ENCODE data around the gene TESMIN.

TESMIN gene

GRCh38 chr11:68761801-68762200 is 10.5 kb upstream of the TESMIN start:
- DNase-seq, result no peak

GRCh38 chr11:68759991-68760390 is 8.7 kb upstream of the TESMIN start:
- no peak for DNase-seq

GRCh38 chr11:68757711-68758110 is 6.4 kb upstream of the TESMIN start:
- no peak for DNase-seq

- DNase-seq, result no peak
These were observed 4.9 kb upstream of the TESMIN start for GRCh38 chr11:68756171-68756766.

GRCh38 chr11:68753300-68753699 is 2.0 kb upstream of the TESMIN start:
- DNase-seq, result no peak

GRCh38 chr11:68751004-68751325 is 355 bp downstream of the TESMIN start:
- no peak for DNase-seq

- peak in 3 of 5 experiments; percentile 6 to 22 (median 11) for DNase-seq
These were observed 921 bp downstream of the TESMIN start for GRCh38 chr11:68750195-68751003.

GRCh38 chr11:68749229-68750123 is 1.8 kb downstream of the TESMIN start:
- DNase-seq, result no peak

- no peak for DNase-seq
These were observed 3.3 kb downstream of the TESMIN start for GRCh38 chr11:68748061-68748460.

- DNase-seq, result no peak
These were observed 7.8 kb downstream of the TESMIN start for GRCh38 chr11:68743539-68743938.

GRCh38 chr11:68741463-68741862 is 9.9 kb downstream of the TESMIN start:
- no peak for DNase-seq

- no peak for DNase-seq
These were observed 15.7 kb downstream of the TESMIN start for GRCh38 chr11:68735646-68736045.

GRCh38 chr11:68735125-68735524 is 16.2 kb downstream of the TESMIN start:
- DNase-seq, result no peak

- DNase-seq, result no peak
These were observed 17.2 kb downstream of the TESMIN start for GRCh38 chr11:68734111-68734510.

- no peak for DNase-seq
These were observed 23.5 kb downstream of the TESMIN start for GRCh38 chr11:68727783-68728182.

- DNase-seq, result no peak
These were observed 27.0 kb downstream of the TESMIN start for GRCh38 chr11:68724293-68724692.

GRCh38 chr11:68722143-68722542 is 29.2 kb downstream of the TESMIN start:
- DNase-seq, result no peak

GRCh38 chr11:68721075-68721474 is 30.2 kb downstream of the TESMIN start:
- no peak for DNase-seq

- DNase-seq, result no peak
These were observed 35.7 kb downstream of the TESMIN start for GRCh38 chr11:68715456-68716122.

GRCh38 chr11:68714060-68714856 is 37.1 kb downstream of the TESMIN start:
- DNase-seq, result no peak

GRCh38 chr11:68711114-68711513 is 40.2 kb downstream of the TESMIN start:
- DNase-seq, result no peak

GRCh38 chr11:68710409-68710808 is 40.9 kb downstream of the TESMIN start:
- DNase-seq, result no peak
